ENCODE measurements around the gene ARHGAP26. TPM values are rescaled to one million over a fixed set of nuclear protein-coding genes. Genes with fewer than 3 reads are reported as not detected.

Gene ARHGAP26
- total RNA-seq, 4 donors from 2014 or later, result 28.2 to 52.3 (median 37.9) TPM

GRCh38 chr5:142783601-142784341 lies 13.6 kb downstream of the ARHGAP26 start:
- no peak for DNase-seq
- no peak for TF ChIP-seq CTCF (IDR thresholded peaks at IDR 0.05)
- no peak for TF ChIP-seq POLR2A (IDR thresholded peaks at IDR 0.05)
- no peaks in the 10 kb centered on the region for H3K27me3 ChIP-seq
- peaks cover 21 to 37% of the 10 kb centered on the region in 2 donors for H3K4me1 ChIP-seq
- no peaks in the 10 kb centered on the region for H3K36me3 ChIP-seq
- no peaks in the 10 kb centered on the region for H3K9me3 ChIP-seq
- WGBS, 2 donors, result 65% methylated on average over 9 of the region's 9 CpGs
- intact Hi-C loops (cut with DNase I), result no loop called here
- no peak overlapping the region for H3K4me3 ChIP-seq (replicated peaks in 1 of 3)
- H3K27ac ChIP-seq, result peak overlapping the region in 1 of 3 donors; percentile 12

GRCh38 chr5:142784401-142784955 lies 14.3 kb downstream of the ARHGAP26 start:
- no peaks in the 10 kb centered on the region for H3K36me3 ChIP-seq
- DNase-seq, result no peak
- peaks cover 14 to 29% of the 10 kb centered on the region in 2 donors for H3K4me1 ChIP-seq
- H3K27ac ChIP-seq, result peak overlapping the region in 1 of 3 donors; percentile 12
- intact Hi-C loops (cut with DNase I), result no loop called here
- H3K27me3 ChIP-seq, result no peaks in the 10 kb centered on the region
- 91 to 95% methylated on average over 7 of the region's 7 CpGs for WGBS, 2 donors
- TF ChIP-seq CTCF (IDR thresholded peaks at IDR 0.05) (no peak), POLR2A (IDR thresholded peaks at IDR 0.05) (no peak)
- no peak overlapping the region for H3K4me3 ChIP-seq (replicated peaks in 1 of 3)
- no peaks in the 10 kb centered on the region for H3K9me3 ChIP-seq

- no peaks in the 10 kb centered on the region for H3K36me3 ChIP-seq
Measured at GRCh38 chr5:142785206-142785605, 15.0 kb downstream of the ARHGAP26 start.

GRCh38 chr5:142789206-142789605 lies 19.0 kb downstream of the ARHGAP26 start:
- H3K27ac ChIP-seq, result no peak overlapping the region

More at GRCh38 chr5:142785206-142785605, 15.0 kb downstream of the ARHGAP26 start:
- no peak overlapping the region for H3K4me3 ChIP-seq (replicated peaks in 1 of 3)
- 94 to 95% methylated on average over 5 of the region's 5 CpGs for WGBS, 2 donors
- H3K4me1 ChIP-seq, result peaks cover 9 to 24% of the 10 kb centered on the region in 2 donors
- H3K9me3 ChIP-seq, result no peaks in the 10 kb centered on the region
- intact Hi-C loops (cut with DNase I), result no loop called here
- DNase-seq, result no peak
- TF ChIP-seq POLR2A (IDR thresholded peaks at IDR 0.05), result no peak
- TF ChIP-seq CTCF (IDR thresholded peaks at IDR 0.05), result no peak
- no peak overlapping the region for H3K27ac ChIP-seq
- no peaks in the 10 kb centered on the region for H3K27me3 ChIP-seq

More at GRCh38 chr5:142789206-142789605, 19.0 kb downstream of the ARHGAP26 start:
- no peaks in the 10 kb centered on the region for H3K36me3 ChIP-seq
- no peak for TF ChIP-seq CTCF (IDR thresholded peaks at IDR 0.05)
- TF ChIP-seq POLR2A (IDR thresholded peaks at IDR 0.05), result no peak
- no peaks in the 10 kb centered on the region for H3K9me3 ChIP-seq
- H3K4me3 ChIP-seq (replicated peaks in 1 of 3), result no peak overlapping the region
- intact Hi-C loops (cut with DNase I), result no loop called here
- no peaks in the 10 kb centered on the region for H3K27me3 ChIP-seq
- WGBS, 2 donors, result 76 to 78% methylated on average over 1 of the region's 1 CpG
- peaks cover 0 to 2% of the 10 kb centered on the region in 2 donors for H3K4me1 ChIP-seq
- no peak for DNase-seq
